ENCODE data around the gene PRUNE1.

GRCh38 chr1:150968491-150968890, 39.8 kb upstream of the PRUNE1 start:
- no peak for TF ChIP-seq CTCF (IDR thresholded peaks at IDR 0.05 in 4 of 5, conservative IDR thresholded peaks at IDR 0.05 in 1 of 5)
- TF ChIP-seq POLR2A (IDR thresholded peaks at IDR 0.05) = no peak

Data from gastrocnemius medialis (tissue), 4 donors.